ENCODE results near the gene MSRB3.

Gene MSRB3

DNA sequence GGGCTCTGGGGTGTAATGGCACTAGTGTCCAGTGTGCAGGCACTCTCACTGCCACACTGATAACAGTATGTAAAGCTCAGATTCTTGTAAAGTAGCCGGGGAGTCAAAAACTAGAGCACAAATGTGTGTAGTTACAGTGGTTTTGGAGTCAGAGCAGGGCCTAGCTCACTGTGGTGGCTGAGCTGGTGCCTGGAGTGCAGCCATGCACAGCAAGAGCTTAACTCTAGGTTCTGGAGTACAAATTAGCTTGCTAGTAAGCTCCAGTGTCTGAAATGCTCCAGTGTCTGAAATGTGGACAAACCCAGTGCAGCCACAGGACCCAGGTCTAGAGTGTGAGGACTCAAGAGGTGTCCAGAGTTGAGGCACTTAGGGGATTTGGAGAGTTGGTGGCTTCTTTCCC is 149.2 kb downstream of the MSRB3 start:
- H3K4me3 ChIP-seq (ENCODE audit: low read length), result no peak overlapping the region
- DNase-seq (ENCODE audit: low read depth), result no peak
- TF ChIP-seq, protein P1, sequence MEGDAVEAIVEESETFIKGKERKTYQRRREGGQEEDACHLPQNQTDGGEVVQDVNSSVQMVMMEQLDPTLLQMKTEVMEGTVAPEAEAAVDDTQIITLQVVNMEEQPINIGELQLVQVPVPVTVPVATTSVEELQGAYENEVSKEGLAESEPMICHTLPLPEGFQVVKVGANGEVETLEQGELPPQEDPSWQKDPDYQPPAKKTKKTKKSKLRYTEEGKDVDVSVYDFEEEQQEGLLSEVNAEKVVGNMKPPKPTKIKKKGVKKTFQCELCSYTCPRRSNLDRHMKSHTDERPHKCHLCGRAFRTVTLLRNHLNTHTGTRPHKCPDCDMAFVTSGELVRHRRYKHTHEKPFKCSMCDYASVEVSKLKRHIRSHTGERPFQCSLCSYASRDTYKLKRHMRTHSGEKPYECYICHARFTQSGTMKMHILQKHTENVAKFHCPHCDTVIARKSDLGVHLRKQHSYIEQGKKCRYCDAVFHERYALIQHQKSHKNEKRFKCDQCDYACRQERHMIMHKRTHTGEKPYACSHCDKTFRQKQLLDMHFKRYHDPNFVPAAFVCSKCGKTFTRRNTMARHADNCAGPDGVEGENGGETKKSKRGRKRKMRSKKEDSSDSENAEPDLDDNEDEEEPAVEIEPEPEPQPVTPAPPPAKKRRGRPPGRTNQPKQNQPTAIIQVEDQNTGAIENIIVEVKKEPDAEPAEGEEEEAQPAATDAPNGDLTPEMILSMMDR (conservative IDR thresholded peaks at IDR 0.05; ENCODE audit: low read length), result no peak

DNA sequence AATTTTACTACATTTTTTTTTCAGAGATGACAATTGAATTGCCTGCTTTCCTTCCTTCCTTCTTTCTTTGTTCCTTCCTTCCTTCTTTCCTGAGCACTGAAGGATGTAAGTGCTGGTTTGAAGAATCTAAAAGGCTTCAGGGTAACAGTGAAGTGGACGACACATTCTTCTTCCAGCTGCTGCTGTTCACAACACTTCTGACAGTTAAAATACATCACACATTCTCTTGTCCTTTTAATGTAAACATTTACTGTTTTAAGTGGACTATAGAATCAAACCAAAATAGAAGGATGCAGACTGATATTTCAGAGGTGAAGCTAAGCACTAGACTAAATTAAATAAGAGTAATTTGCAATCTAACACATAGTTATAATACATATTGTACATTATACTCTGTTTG is 151.5 kb downstream of the MSRB3 start:
- TF ChIP-seq, protein P1 (conservative IDR thresholded peaks at IDR 0.05; ENCODE audit: low read length), result no peak
- DNase-seq (ENCODE audit: low read depth), result no peak

DNA sequence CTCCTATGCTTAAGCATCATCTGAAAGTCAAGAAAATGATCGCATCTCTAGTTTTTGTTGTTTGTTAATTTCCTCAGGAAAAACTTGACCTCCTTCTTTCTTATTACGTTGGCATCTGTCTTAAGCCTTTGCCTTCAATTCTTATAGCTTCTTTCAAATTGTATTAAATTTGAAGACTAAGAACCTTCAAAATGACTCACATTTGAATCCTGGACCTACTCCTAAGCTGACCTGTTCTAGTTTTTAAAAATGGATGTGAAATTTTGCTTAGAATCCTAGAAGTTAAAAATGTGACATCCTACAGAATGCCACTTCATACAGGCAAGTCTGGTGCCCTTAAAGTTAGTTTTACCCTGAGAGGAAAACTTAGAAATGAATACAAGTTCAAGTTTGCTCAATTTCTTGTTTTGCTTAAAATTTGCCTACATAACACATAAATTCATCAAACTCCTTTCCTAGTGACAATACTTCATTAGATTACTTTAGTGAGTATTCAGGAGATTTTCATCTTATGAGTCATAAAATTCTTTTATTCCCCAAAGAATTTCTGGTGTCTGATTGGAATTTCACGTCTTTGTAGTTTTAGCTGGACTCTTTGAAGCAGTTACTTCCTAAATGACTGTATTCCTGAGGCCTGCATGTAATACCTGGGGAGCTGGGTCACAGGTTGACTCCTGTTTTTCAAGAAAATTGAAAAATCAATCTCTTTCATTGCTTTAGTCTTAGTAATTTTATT is 152.3 kb downstream of the MSRB3 start:
- TF ChIP-seq, protein P1 (conservative IDR thresholded peaks at IDR 0.05; ENCODE audit: low read length), result no peak
- peak; percentile 69 for DNase-seq (ENCODE audit: low read depth)
- no peak overlapping the region for H3K4me3 ChIP-seq (ENCODE audit: low read length)

More for the DNA sequence above, 151.5 kb downstream of the MSRB3 start:
- H3K4me3 ChIP-seq (ENCODE audit: low read length), result no peak overlapping the region

DNA sequence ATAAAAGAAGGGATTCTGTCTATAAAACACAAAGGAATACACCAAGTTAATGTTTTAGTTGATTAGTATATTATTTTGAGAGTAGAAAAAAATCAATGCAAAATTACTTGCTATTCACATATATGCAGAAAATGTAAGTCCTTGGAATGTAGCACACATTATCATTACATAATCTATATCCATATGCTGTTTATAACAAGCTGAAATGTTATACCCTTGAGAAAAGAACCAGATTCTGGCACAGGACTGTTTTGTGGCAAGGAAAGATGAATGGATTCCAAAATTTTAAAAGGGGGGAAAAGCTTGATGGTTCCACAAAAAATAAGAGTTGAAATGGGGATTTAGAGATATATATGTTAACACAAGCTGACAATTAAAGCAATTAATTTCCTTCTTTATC is 153.6 kb downstream of the MSRB3 start:
- H3K4me3 ChIP-seq (ENCODE audit: low read length), result no peak overlapping the region
- DNase-seq (ENCODE audit: low read depth), result no peak
- TF ChIP-seq, protein P1 (conservative IDR thresholded peaks at IDR 0.05; ENCODE audit: low read length), result no peak

DNA sequence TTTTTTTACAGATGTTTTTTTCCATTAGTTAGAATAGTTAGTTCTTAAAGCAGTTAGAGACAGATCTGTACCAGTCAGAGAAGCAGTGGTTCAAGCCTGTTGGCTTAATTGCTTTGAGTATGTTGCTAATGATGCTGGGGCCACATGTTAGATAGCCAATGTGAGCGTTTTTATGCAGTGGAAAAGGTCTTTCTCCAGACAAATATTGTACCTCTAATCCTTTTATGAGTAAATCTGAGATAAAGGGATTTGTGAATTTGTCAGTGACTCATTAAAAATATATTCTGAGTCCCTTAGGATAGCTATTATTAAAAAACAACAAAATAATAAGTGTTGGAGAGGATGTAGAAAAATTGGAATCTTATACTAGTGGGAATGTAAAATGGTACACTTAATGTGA is 154.2 kb downstream of the MSRB3 start:
- H3K4me3 ChIP-seq (ENCODE audit: low read length), result no peak overlapping the region
- TF ChIP-seq, protein P1 (conservative IDR thresholded peaks at IDR 0.05; ENCODE audit: low read length), result no peak
- DNase-seq (ENCODE audit: low read depth), result no peak

DNA sequence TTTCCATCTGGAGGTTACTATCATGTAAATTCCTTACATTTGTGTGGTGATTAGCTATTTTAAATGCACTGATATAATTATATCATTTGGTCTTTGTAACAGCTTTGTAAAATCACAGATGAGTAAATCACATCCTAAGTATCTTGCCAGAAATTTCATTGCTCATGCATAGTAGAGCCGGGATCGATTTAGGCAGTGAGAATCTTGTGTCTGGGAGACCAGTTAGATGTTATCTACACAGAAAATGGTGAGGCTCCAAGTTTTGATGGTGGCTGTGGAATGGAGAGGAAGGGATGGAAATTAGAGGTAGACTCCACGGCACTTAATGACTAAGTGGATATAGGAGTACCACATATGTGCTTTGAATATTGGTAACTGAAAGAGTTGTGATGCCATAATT is 156.3 kb downstream of the MSRB3 start:
- TF ChIP-seq, protein P1 (conservative IDR thresholded peaks at IDR 0.05; ENCODE audit: low read length), result no peak
- no peak overlapping the region for H3K4me3 ChIP-seq (ENCODE audit: low read length)
- no peak for DNase-seq (ENCODE audit: low read depth)

DNA sequence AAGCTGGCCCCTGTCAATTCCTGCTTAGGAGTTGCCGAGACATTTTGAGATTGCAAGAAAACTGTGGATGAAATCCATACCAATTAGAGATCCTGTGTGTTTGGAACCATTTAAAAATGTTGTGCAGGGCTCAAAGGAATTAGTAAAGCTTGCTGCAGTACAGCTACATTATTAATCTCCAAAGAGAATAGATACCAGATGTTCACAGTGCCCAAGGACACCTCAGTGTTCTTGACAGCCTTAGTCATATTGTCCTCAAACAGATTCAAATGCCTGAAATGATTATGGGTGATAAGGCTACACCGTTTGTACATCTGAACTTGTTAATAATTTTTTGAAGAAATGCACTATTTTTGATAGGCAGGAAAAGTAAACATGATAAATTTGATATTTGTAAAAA is 164.6 kb downstream of the MSRB3 start:
- TF ChIP-seq, protein P1 (conservative IDR thresholded peaks at IDR 0.05; ENCODE audit: low read length), result no peak
- DNase-seq (ENCODE audit: low read depth), result peak; percentile 73
- H3K4me3 ChIP-seq (ENCODE audit: low read length), result no peak overlapping the region

Measured in AG10803 (cell line).